HG02885 (cell line): Measurements from ENCODE around the gene SDHB.

Source experiments
- ATAC-seq: cut with Tn5 transposase; IDR thresholded peaks from one replicate; pipeline ENCODE4 v1.9.1; 2021; ENCODE audit warnings: mild to moderate bottlenecking; ENCODE audit not compliant: unreplicated experiment, poor library complexity

SDHB gene

GRCh38 chr1:17053685-17054410, at the start of gene SDHB:
Gene SDHB, minus strand, starts transcription at chr1:17054032. Its CDS starts 13 bp downstream, at chr1:17054019.
- ATAC-seq, result peak; percentile 98

- ATAC-seq, result no peak
These were observed 48.4 kb upstream of the SDHB start for GRCh38 chr1:17102232-17102631.

- ATAC-seq, result no peak
These were observed 47.4 kb upstream of the SDHB start for GRCh38 chr1:17101261-17101660.

- no peak for ATAC-seq
These were observed 45.9 kb upstream of the SDHB start for GRCh38 chr1:17099616-17100340.

GRCh38 chr1:17098446-17099317, 44.9 kb upstream of the SDHB start:
- ATAC-seq, result no peak

- no peak for ATAC-seq
These were observed 44.0 kb upstream of the SDHB start for GRCh38 chr1:17097787-17098186.

GRCh38 chr1:17097147-17097546, 43.3 kb upstream of the SDHB start:
- no peak for ATAC-seq

GRCh38 chr1:17096584-17096983, 42.8 kb upstream of the SDHB start:
- no peak for ATAC-seq

- no peak for ATAC-seq
These were observed 41.3 kb upstream of the SDHB start for GRCh38 chr1:17095141-17095540.

- ATAC-seq, result no peak
These were observed 40.8 kb upstream of the SDHB start for GRCh38 chr1:17094664-17095063.

- no peak for ATAC-seq
These were observed 40.1 kb upstream of the SDHB start for GRCh38 chr1:17093822-17094393.

GRCh38 chr1:17091252-17091651, 37.4 kb upstream of the SDHB start:
- ATAC-seq, result no peak

- ATAC-seq, result no peak
These were observed 35.7 kb upstream of the SDHB start for GRCh38 chr1:17089506-17089905.

- no peak for ATAC-seq
These were observed 32.9 kb upstream of the SDHB start for GRCh38 chr1:17086751-17087150.

GRCh38 chr1:17084787-17085186, 31.0 kb upstream of the SDHB start:
- ATAC-seq, result no peak

- no peak for ATAC-seq
These were observed 28.9 kb upstream of the SDHB start for GRCh38 chr1:17082761-17083160.

- no peak for ATAC-seq
These were observed 27.6 kb upstream of the SDHB start for GRCh38 chr1:17081439-17081838.

GRCh38 chr1:17080880-17081279, 27.0 kb upstream of the SDHB start:
- ATAC-seq, result no peak

- ATAC-seq, result no peak
These were observed 26.4 kb upstream of the SDHB start for GRCh38 chr1:17080085-17080759.
